ENCODE results near the gene EFCAB6.

EFCAB6 gene

GRCh38 chr22:43743929-43744643, 68.0 kb downstream of the EFCAB6 start:
- Histone ChIP-seq H3K4me3 (ENCODE audit: low read depth in 1 of 2, low read length in 2 of 2) (no peak overlapping the region), H3K4me1 (ENCODE audit: insufficient read depth, low read length) (no peaks in the 10 kb centered on the region), H3K9me3 (ENCODE audit: insufficient read depth, low read length, severe bottlenecking) (no peaks in the 10 kb centered on the region), H3K79me2 (ENCODE audit: insufficient read depth, low read length) (no peaks in the 10 kb centered on the region), H3K27me3 (ENCODE audit: insufficient read depth, low read length, poor library complexity) (no peaks in the 10 kb centered on the region), H3K27ac (ENCODE audit: low read length) (no peak overlapping the region), H3K9ac (ENCODE audit: low read depth, low read length) (no peak overlapping the region), H2AFZ (ENCODE audit: low read depth, low read length) (no peak overlapping the region), H3K4me2 (ENCODE audit: insufficient read depth, low read length) (no peak overlapping the region), H4K20me1 (ENCODE audit: insufficient read depth, low read length) (no peaks in the 10 kb centered on the region), H3K36me3 (ENCODE audit: insufficient read depth, low read length) (no peaks in the 10 kb centered on the region)
- ATAC-seq (ENCODE audit: insufficient read depth, low read depth) (no peak), DNase-seq (no peak)
- TF ChIP-seq EZH2 (IDR thresholded peaks at IDR 0.05; ENCODE audit: borderline replicate concordance, low read depth, low read length, severe bottlenecking), result no peak
- no peak for TF ChIP-seq CTCF (IDR thresholded peaks at IDR 0.05; ENCODE audit: borderline replicate concordance, extremely low read depth, low read length, poor library complexity, severe bottlenecking)

GRCh38 chr22:43743131-43743530, 69.0 kb downstream of the EFCAB6 start:
- Histone ChIP-seq H3K4me1 (ENCODE audit: insufficient read depth, low read length) (no peaks in the 10 kb centered on the region), H2AFZ (ENCODE audit: low read depth, low read length) (no peak overlapping the region), H4K20me1 (ENCODE audit: insufficient read depth, low read length) (no peaks in the 10 kb centered on the region), H3K9me3 (ENCODE audit: insufficient read depth, low read length, severe bottlenecking) (no peaks in the 10 kb centered on the region), H3K27ac (ENCODE audit: low read length) (no peak overlapping the region), H3K4me2 (ENCODE audit: insufficient read depth, low read length) (no peak overlapping the region), H3K9ac (ENCODE audit: low read depth, low read length) (no peak overlapping the region), H3K4me3 (ENCODE audit: low read depth in 1 of 2, low read length in 2 of 2) (no peak overlapping the region), H3K36me3 (ENCODE audit: insufficient read depth, low read length) (no peaks in the 10 kb centered on the region), H3K79me2 (ENCODE audit: insufficient read depth, low read length) (no peaks in the 10 kb centered on the region), H3K27me3 (ENCODE audit: insufficient read depth, low read length, poor library complexity) (no peaks in the 10 kb centered on the region)
- ATAC-seq (ENCODE audit: insufficient read depth, low read depth) (no peak), DNase-seq (no peak)
- no peak for TF ChIP-seq EZH2 (IDR thresholded peaks at IDR 0.05; ENCODE audit: borderline replicate concordance, low read depth, low read length, severe bottlenecking)
- no peak for TF ChIP-seq CTCF (IDR thresholded peaks at IDR 0.05; ENCODE audit: borderline replicate concordance, extremely low read depth, low read length, poor library complexity, severe bottlenecking)

- DNase-seq (no peak), ATAC-seq (ENCODE audit: insufficient read depth, low read depth) (no peak)
- Histone ChIP-seq H3K27ac (ENCODE audit: low read length) (no peak overlapping the region), H3K9ac (ENCODE audit: low read depth, low read length) (no peak overlapping the region), H3K79me2 (ENCODE audit: insufficient read depth, low read length) (no peaks in the 10 kb centered on the region), H3K9me3 (ENCODE audit: insufficient read depth, low read length, severe bottlenecking) (no peaks in the 10 kb centered on the region), H3K4me2 (ENCODE audit: insufficient read depth, low read length) (no peak overlapping the region), H3K4me3 (ENCODE audit: low read depth in 1 of 2, low read length in 2 of 2) (no peak overlapping the region), H3K36me3 (ENCODE audit: insufficient read depth, low read length) (no peaks in the 10 kb centered on the region), H3K4me1 (ENCODE audit: insufficient read depth, low read length) (no peaks in the 10 kb centered on the region), H4K20me1 (ENCODE audit: insufficient read depth, low read length) (no peaks in the 10 kb centered on the region), H2AFZ (ENCODE audit: low read depth, low read length) (no peak overlapping the region), H3K27me3 (ENCODE audit: insufficient read depth, low read length, poor library complexity) (no peaks in the 10 kb centered on the region)
- TF ChIP-seq EZH2 (IDR thresholded peaks at IDR 0.05; ENCODE audit: borderline replicate concordance, low read depth, low read length, severe bottlenecking), result no peak
These were observed 69.8 kb downstream of the EFCAB6 start for GRCh38 chr22:43742154-43742950.

- H3K79me2 ChIP-seq (ENCODE audit: insufficient read depth, low read length), result no peaks in the 10 kb centered on the region
- H3K9me3 ChIP-seq (ENCODE audit: insufficient read depth, low read length, severe bottlenecking), result no peaks in the 10 kb centered on the region
- no peaks in the 10 kb centered on the region for H3K4me1 ChIP-seq (ENCODE audit: insufficient read depth, low read length)
- H3K4me3 ChIP-seq (ENCODE audit: low read depth in 1 of 2, low read length in 2 of 2), result no peak overlapping the region
- H3K27ac ChIP-seq (ENCODE audit: low read length), result no peak overlapping the region
- no peak overlapping the region for H3K9ac ChIP-seq (ENCODE audit: low read depth, low read length)
- DNase-seq, result no peak
- H3K36me3 ChIP-seq (ENCODE audit: insufficient read depth, low read length), result no peaks in the 10 kb centered on the region
- ATAC-seq (ENCODE audit: insufficient read depth, low read depth), result no peak
- H4K20me1 ChIP-seq (ENCODE audit: insufficient read depth, low read length), result no peaks in the 10 kb centered on the region
- no peak overlapping the region for H2AFZ ChIP-seq (ENCODE audit: low read depth, low read length)
- H3K27me3 ChIP-seq (ENCODE audit: insufficient read depth, low read length, poor library complexity), result no peaks in the 10 kb centered on the region
- TF ChIP-seq EZH2 (IDR thresholded peaks at IDR 0.05; ENCODE audit: borderline replicate concordance, low read depth, low read length, severe bottlenecking) (no peak), CTCF (IDR thresholded peaks at IDR 0.05; ENCODE audit: borderline replicate concordance, extremely low read depth, low read length, poor library complexity, severe bottlenecking) (no peak)
- H3K4me2 ChIP-seq (ENCODE audit: insufficient read depth, low read length), result no peak overlapping the region
These were observed 71.4 kb downstream of the EFCAB6 start for GRCh38 chr22:43740587-43741270.
